ENCODE results near the gene ADAMTS16. TPM values are rescaled to one million over a fixed set of nuclear protein-coding genes. Genes with fewer than 3 reads are reported as not detected.

Gene ADAMTS16
- total and polyA plus RNA-seq, 7 donors, result under 0.01 to 5.3 (median 0.16) TPM; not detected in 2

DNA sequence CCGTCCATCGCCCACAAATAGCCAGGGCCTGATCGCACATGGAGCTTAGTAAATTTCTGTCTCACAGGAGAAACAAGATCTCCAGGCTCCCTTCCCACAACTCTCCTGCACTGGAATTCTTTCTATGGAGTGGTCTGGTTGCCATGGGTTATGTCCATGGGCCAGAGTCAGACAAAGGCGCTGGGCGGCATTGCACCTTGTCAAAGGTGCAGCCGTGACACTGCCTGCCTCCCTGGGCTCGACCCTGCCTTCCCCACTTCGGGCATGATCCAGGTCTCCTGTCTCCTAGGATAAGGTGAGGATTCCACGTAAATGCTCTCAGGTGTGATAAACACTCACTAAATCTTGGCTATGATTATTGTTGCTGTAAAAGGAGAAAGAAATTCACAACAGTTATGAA, 130.0 kb downstream of the ADAMTS16 start:
- DNase-seq, result no peak
- H3K27ac ChIP-seq, result no peak overlapping the region
- TF ChIP-seq EP300 (IDR thresholded peaks at IDR 0.05) (no peak), POLR2A (IDR thresholded peaks at IDR 0.05) (no peak), CTCF (IDR thresholded peaks at IDR 0.05) (no peak), POLR2AphosphoS5 (IDR thresholded peaks at IDR 0.05) (no peak)
- peaks cover 0 to 13% (median 12%) of the 10 kb centered on the region in 4 donors for H3K4me1 ChIP-seq
- no peaks in the 10 kb centered on the region for H3K27me3 ChIP-seq
- H3K36me3 ChIP-seq, result no peaks in the 10 kb centered on the region
- H3K4me3 ChIP-seq, result no peak overlapping the region
- peaks cover 0 to 3% (median 0%) of the 10 kb centered on the region in 4 donors for H3K9me3 ChIP-seq
- WGBS, 2 donors, result 86 to 93% methylated on average over 9 of the region's 9 CpGs
- intact Hi-C loops (cut with DNase I), result no loop called here

DNA sequence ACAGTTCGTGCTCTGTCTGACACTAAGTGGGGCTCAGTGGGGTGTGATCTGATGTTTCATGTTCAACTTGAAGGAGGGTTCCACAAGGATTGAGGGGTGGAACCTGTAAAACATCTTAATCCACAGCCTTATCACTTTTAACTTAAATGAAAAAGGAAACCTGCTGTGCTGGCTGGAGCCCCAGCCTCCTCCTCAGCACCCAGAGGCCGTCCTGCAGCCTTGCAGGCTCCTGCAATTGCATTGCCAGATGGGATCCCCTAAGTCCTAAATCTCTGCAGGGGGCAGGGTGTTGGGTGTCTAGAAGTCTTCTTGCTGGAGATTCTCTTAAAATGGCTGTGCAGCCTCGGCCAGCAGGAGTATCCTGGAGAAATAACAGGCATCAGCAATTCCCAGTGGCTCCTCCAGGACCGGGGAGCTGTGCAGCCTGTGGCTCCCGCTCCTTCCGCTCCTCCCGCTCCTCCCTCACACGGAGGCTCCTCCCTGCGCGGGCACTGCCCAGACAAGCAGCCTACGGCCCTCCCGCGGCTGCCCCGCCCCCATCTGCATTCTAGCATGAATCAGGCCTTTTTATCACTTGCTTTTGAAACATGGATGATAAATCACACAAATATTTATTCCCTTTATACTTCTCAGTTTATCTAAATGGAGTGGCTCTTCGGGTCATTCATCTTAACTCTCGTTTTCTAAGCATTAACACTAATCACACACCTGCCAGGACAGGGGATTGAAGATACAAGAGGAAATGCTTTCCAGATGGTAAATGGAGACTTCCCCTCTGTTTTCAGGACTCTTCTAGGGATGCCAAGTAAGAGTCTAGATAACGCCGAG, 131.0 kb downstream of the ADAMTS16 start:
- Histone ChIP-seq H3K4me1 (peaks cover 0 to 13% (median 12%) of the 10 kb centered on the region in 4 donors), H3K4me3 (peak overlapping the region in 3 of 4 donors; percentile 0 to 21 (median 20)), H3K27ac (no peak overlapping the region), H3K27me3 (no peaks in the 10 kb centered on the region), H3K9me3 (peaks cover 0 to 3% (median 0%) of the 10 kb centered on the region in 4 donors), H3K36me3 (no peaks in the 10 kb centered on the region)
- TF ChIP-seq CTCF (IDR thresholded peaks at IDR 0.05), result no peak
- TF ChIP-seq POLR2AphosphoS5 (IDR thresholded peaks at IDR 0.05), result no peak
- no peak for TF ChIP-seq POLR2A (IDR thresholded peaks at IDR 0.05)
- no peak for TF ChIP-seq EP300 (IDR thresholded peaks at IDR 0.05)
- peak; percentile 79 for DNase-seq
- 51 to 52% methylated on average over 18 of the region's 18 CpGs for WGBS, 2 donors
- intact Hi-C loops (cut with DNase I), result no loop called here

- TF ChIP-seq POLR2AphosphoS5 (IDR thresholded peaks at IDR 0.05) (no peak), POLR2A (IDR thresholded peaks at IDR 0.05) (no peak), CTCF (IDR thresholded peaks at IDR 0.05) (no peak), EP300 (IDR thresholded peaks at IDR 0.05) (no peak)
- Histone ChIP-seq H3K4me3 (peak overlapping the region in 3 of 4 donors; percentile 0 to 21 (median 20)), H3K36me3 (no peaks in the 10 kb centered on the region), H3K9me3 (no peaks in the 10 kb centered on the region), H3K4me1 (peaks cover 0 to 13% (median 12%) of the 10 kb centered on the region in 4 donors), H3K27me3 (no peaks in the 10 kb centered on the region), H3K27ac (no peak overlapping the region)
- 58% methylated on average over 9 of the region's 9 CpGs for WGBS, 2 donors
- intact Hi-C loops (cut with DNase I), result no loop called here
- no peak for DNase-seq
These were observed 131.7 kb downstream of the ADAMTS16 start for GRCh38 chr5:5271786-5272321.

- Histone ChIP-seq H3K27ac (no peak overlapping the region), H3K4me3 (no peak overlapping the region), H3K4me1 (peaks cover 0 to 13% (median 12%) of the 10 kb centered on the region in 4 donors), H3K27me3 (no peaks in the 10 kb centered on the region), H3K9me3 (no peaks in the 10 kb centered on the region), H3K36me3 (no peaks in the 10 kb centered on the region)
- DNase-seq, result no peak
- WGBS, 2 donors, result 58 to 83% methylated on average over 3 of the region's 3 CpGs
- TF ChIP-seq CTCF (IDR thresholded peaks at IDR 0.05) (no peak), POLR2A (IDR thresholded peaks at IDR 0.05) (no peak), POLR2AphosphoS5 (IDR thresholded peaks at IDR 0.05) (no peak), EP300 (IDR thresholded peaks at IDR 0.05) (no peak)
- intact Hi-C loops (cut with DNase I), result no loop called here
These were observed 133.3 kb downstream of the ADAMTS16 start for GRCh38 chr5:5273398-5273797.
